HepG2 (cell line): Measurements from ENCODE around the gene CACNA1G. TPM values are rescaled to one million over a fixed set of nuclear protein-coding genes. Genes with fewer than 3 reads are reported as not detected.

Experiments used
- ARID2 ChIP-seq: sonication (generic); formaldehyde crosslinking; IDR thresholded peaks from 2 replicates; pipeline ENCODE4 v1.8.1; 2022; ENCODE audit warnings: mild to moderate bottlenecking, missing genetic modification reagents, borderline replicate concordance
- ATRX ChIP-seq: sonication (generic); formaldehyde crosslinking; IDR thresholded peaks from 2 replicates; pipeline ENCODE4 v1.4.0; 2020; ENCODE audit warnings: missing genetic modification reagents, borderline replicate concordance
- CSRNP1 ChIP-seq: sonication (generic); formaldehyde crosslinking; IDR thresholded peaks from 2 replicates; pipeline ENCODE4 v1.8.1; 2023; ENCODE audit warnings: mild to moderate bottlenecking, missing genetic modification reagents
- ELF3 ChIP-seq: IDR thresholded peaks from 2 replicates; pipeline ENCODE4 v1.6.1; 2016; ENCODE audit warnings: missing genetic modification reagents, missing compliant biosample characterization
- FOXO1 ChIP-seq: sonication (generic); formaldehyde crosslinking; IDR thresholded peaks from 2 replicates; pipeline ENCODE4 v1.4.0; 2020; ENCODE audit warnings: missing genetic modification reagents
- GFI1 ChIP-seq: sonication (generic); formaldehyde crosslinking; IDR thresholded peaks from 2 replicates; pipeline ENCODE4 v1.5.0; 2020; ENCODE audit warnings: missing genetic modification reagents, mild to moderate bottlenecking, borderline replicate concordance
- HMG20A ChIP-seq: IDR thresholded peaks from 2 replicates; pipeline ENCODE4 v1.6.1; 2016; ENCODE audit warnings: borderline replicate concordance
- KLF11 ChIP-seq: IDR thresholded peaks from 2 replicates; pipeline ENCODE4 v1.6.1; 2016; ENCODE audit warnings: missing compliant biosample characterization
- MAFF ChIP-seq: IDR thresholded peaks from 2 replicates; pipeline ENCODE4 v1.6.1; 2011; ENCODE audit warnings: low read depth, low read length, improper control_type of control experiment
- MAX ChIP-seq: IDR thresholded peaks from 2 replicates; pipeline ENCODE4 v1.6.1; 2012; ENCODE audit warnings: inconsistent platforms
- MAZ ChIP-seq, 2 experiments: sonication (generic) in 1 of 2; formaldehyde crosslinking in 1 of 2; IDR thresholded peaks; 2 replicates each; pipeline versions ENCODE4 v1.5.0 to v1.6.1; 2012 to 2020; ENCODE audit warnings: low read depth in 2 of 2, mild to moderate bottlenecking in 2 of 2, borderline replicate concordance in 1 of 2, improper control_type of control experiment in 1 of 2, low read length in 1 of 2, missing genetic modification reagents in 1 of 2, moderate library complexity in 1 of 2
- MYC ChIP-seq: sonication (generic); formaldehyde crosslinking; IDR thresholded peaks from 2 replicates; pipeline ENCODE4 v1.9.0; 2021; ENCODE audit warnings: missing genetic modification reagents, borderline replicate concordance
- NR2F2 ChIP-seq: IDR thresholded peaks from 2 replicates; pipeline ENCODE4 v1.6.1; 2012; ENCODE audit warnings: low read depth, inconsistent platforms, borderline replicate concordance
- PAX8 ChIP-seq: sonication (generic); formaldehyde crosslinking; IDR thresholded peaks from 2 replicates; pipeline ENCODE4 v1.8.0; 2022; ENCODE audit warnings: mild to moderate bottlenecking, missing genetic modification reagents, borderline replicate concordance
- ZFX ChIP-seq: sonication (generic); formaldehyde crosslinking; IDR thresholded peaks from 2 replicates; pipeline ENCODE4 v1.4.0; 2020; ENCODE audit warnings: mild to moderate bottlenecking, low read depth, missing genetic modification reagents, moderate library complexity
- ZNF333 ChIP-seq: sonication (generic); formaldehyde crosslinking; IDR thresholded peaks from 2 replicates; pipeline ENCODE4 v1.4.0; 2020; ENCODE audit warnings: mild to moderate bottlenecking, missing genetic modification reagents, borderline replicate concordance
- polyA plus RNA-seq, 8 experiments: library from polyadenylated mRNA; depleted of rRNA in 3 of 8; stranded (reverse) in 7 of 8; unstranded in 1 of 8; fragments of >200 nt; fragmentation: Illumina TruSeq in 4 of 8; extraction: Trizol in 4 of 8; gene quantifications; 2 replicates each; pipeline versions ENCODE4 v1.2.1 to v1.2.3, GENCODE V29; 2011 to 2016; ENCODE audit warnings: low read depth in 4 of 8, missing spikeins in 1 of 8, mixed read lengths in 1 of 8; ENCODE audit not compliant: insufficient read depth in 1 of 8
- total RNA-seq, 5 experiments: library from RNA; depleted of rRNA; stranded (reverse); fragments of >200 nt; fragmentation: Illumina TruSeq; extraction: Trizol; gene quantifications; 2 replicates each; pipeline ENCODE4 v1.2.3, GENCODE V29; 2016; ENCODE audit warnings: low read depth in 1 of 5
- TF ChIP-seq, protein P1 (sequence below): sonication (generic); formaldehyde crosslinking; IDR thresholded peaks from 2 replicates; pipeline ENCODE4 v1.4.0; 2020; ENCODE audit warnings: mild to moderate bottlenecking, missing genetic modification reagents
- TF ChIP-seq, protein P2 (sequence below): sonication (generic); formaldehyde crosslinking; IDR thresholded peaks from 2 replicates; pipeline ENCODE4 v1.4.0; 2020; ENCODE audit warnings: missing genetic modification reagents
- TF ChIP-seq, protein P3 (sequence below): IDR thresholded peaks from 2 replicates; pipeline ENCODE4 v1.4.0; 2020; ENCODE audit warnings: mild to moderate bottlenecking, missing genetic modification reagents

Gene CACNA1G
- total and polyA plus RNA-seq, 2 of the 13 experiments (the other 11 are each of a cell fraction or from before 2014, with no cell fraction given): 0.02 TPM; not detected in 1

- TF ChIP-seq ZFX (CRISPR knock-in tag) (peak; percentile 18), HMG20A (peak; percentile 55; the same call in 1 of the 2 replicates), PAX8 (CRISPR knock-in tag) (0 out of 2 replicates have a peak, but pooled peaks have one; percentile 23), NR2F2 (peak; percentile 56; the same call in 1 of the 2 replicates), ARID2 (0 out of 2 replicates have a peak, but pooled peaks have one; percentile 48), MAFF (peak; percentile 96), ATRX (CRISPR knock-in tag) (no peak), MAZ (IDR thresholded peaks at IDR 0.05; ENCODE audit: borderline replicate concordance, low read depth, low read length) (peak; percentile 71; the same call in 1 of the 2 replicates), MAZ (CRISPR knock-in tag; IDR thresholded peaks at IDR 0.05; ENCODE audit: low read depth) (no peak), FOXO1 (CRISPR knock-in tag) (peak; percentile 76), CSRNP1 (CRISPR knock-in tag) (peak; percentile 63; the same call in 1 of the 2 replicates), MAX (0 out of 2 replicates have a peak, but pooled peaks have one; percentile 22), ZNF333 (CRISPR knock-in tag) (0 out of 2 replicates have a peak, but pooled peaks have one; percentile 6), ELF3 (CRISPR knock-in tag) (peak; percentile 84), KLF11 (CRISPR knock-in tag) (peak; percentile 63; the same call in 1 of the 2 replicates), MYC (peak; percentile 20; the same call in 1 of the 2 replicates), GFI1 (CRISPR knock-in tag) (0 out of 2 replicates have a peak, but pooled peaks have one; percentile 8)
- TF ChIP-seq, protein P1, sequence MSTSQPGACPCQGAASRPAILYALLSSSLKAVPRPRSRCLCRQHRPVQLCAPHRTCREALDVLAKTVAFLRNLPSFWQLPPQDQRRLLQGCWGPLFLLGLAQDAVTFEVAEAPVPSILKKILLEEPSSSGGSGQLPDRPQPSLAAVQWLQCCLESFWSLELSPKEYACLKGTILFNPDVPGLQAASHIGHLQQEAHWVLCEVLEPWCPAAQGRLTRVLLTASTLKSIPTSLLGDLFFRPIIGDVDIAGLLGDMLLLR: no peak
- TF ChIP-seq, protein P2, sequence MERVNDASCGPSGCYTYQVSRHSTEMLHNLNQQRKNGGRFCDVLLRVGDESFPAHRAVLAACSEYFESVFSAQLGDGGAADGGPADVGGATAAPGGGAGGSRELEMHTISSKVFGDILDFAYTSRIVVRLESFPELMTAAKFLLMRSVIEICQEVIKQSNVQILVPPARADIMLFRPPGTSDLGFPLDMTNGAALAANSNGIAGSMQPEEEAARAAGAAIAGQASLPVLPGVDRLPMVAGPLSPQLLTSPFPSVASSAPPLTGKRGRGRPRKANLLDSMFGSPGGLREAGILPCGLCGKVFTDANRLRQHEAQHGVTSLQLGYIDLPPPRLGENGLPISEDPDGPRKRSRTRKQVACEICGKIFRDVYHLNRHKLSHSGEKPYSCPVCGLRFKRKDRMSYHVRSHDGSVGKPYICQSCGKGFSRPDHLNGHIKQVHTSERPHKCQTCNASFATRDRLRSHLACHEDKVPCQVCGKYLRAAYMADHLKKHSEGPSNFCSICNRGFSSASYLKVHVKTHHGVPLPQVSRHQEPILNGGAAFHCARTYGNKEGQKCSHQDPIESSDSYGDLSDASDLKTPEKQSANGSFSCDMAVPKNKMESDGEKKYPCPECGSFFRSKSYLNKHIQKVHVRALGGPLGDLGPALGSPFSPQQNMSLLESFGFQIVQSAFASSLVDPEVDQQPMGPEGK (CRISPR knock-in tag): peak; percentile 74
- TF ChIP-seq, protein P3, sequence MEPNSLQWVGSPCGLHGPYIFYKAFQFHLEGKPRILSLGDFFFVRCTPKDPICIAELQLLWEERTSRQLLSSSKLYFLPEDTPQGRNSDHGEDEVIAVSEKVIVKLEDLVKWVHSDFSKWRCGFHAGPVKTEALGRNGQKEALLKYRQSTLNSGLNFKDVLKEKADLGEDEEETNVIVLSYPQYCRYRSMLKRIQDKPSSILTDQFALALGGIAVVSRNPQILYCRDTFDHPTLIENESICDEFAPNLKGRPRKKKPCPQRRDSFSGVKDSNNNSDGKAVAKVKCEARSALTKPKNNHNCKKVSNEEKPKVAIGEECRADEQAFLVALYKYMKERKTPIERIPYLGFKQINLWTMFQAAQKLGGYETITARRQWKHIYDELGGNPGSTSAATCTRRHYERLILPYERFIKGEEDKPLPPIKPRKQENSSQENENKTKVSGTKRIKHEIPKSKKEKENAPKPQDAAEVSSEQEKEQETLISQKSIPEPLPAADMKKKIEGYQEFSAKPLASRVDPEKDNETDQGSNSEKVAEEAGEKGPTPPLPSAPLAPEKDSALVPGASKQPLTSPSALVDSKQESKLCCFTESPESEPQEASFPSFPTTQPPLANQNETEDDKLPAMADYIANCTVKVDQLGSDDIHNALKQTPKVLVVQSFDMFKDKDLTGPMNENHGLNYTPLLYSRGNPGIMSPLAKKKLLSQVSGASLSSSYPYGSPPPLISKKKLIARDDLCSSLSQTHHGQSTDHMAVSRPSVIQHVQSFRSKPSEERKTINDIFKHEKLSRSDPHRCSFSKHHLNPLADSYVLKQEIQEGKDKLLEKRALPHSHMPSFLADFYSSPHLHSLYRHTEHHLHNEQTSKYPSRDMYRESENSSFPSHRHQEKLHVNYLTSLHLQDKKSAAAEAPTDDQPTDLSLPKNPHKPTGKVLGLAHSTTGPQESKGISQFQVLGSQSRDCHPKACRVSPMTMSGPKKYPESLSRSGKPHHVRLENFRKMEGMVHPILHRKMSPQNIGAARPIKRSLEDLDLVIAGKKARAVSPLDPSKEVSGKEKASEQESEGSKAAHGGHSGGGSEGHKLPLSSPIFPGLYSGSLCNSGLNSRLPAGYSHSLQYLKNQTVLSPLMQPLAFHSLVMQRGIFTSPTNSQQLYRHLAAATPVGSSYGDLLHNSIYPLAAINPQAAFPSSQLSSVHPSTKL (CRISPR knock-in tag): peak; percentile 76
Observed at GRCh38 chr17:50661795-50662391, 101.4 kb downstream of the CACNA1G start (continued).
